ENCODE data around the gene PLBD2. TPM values are rescaled to one million over a fixed set of nuclear protein-coding genes. Genes with fewer than 3 reads are reported as not detected.
"Not testable (repeated sequence)": the region's sequence is repeated elsewhere in the genome, so short reads cannot be mapped to it uniquely, and the experiment has no call there.

Gene PLBD2
- polyA plus RNA-seq, 6 donors from 2014 or later, result 1.4 to 6.0 (median 2.6) TPM

- Mint-ChIP-seq H3K36me3 (no peaks in the 10 kb centered on the region), H3K27me3 (peaks cover 8 to 10% (median 9%) of the 10 kb centered on the region in 3 donors), H3K27ac (peak overlapping the region in 1 of 6 donors; percentile 42), H3K4me3 (no peak overlapping the region), H3K4me1 (peaks cover 6 to 11% (median 7%) of the 10 kb centered on the region in 3 donors), H3K9me3 (no peaks in the 10 kb centered on the region)
- DNase-seq (no peak), ATAC-seq (ENCODE audit: low read depth in 2 of 2) (no peak)
These were observed 13.1 kb upstream of the PLBD2 start for GRCh38 chr12:113345318-113345717.

- peaks cover 5 to 8% (median 6%) of the 10 kb centered on the region in 3 donors for H3K4me1 Mint-ChIP-seq
- ATAC-seq (ENCODE audit: low read depth in 2 of 2) (no peak), DNase-seq (no peak)
- peaks cover 8 to 16% (median 10%) of the 10 kb centered on the region in 3 donors for H3K27me3 Mint-ChIP-seq
- no peaks in the 10 kb centered on the region for H3K9me3 Mint-ChIP-seq
- no peak overlapping the region for H3K27ac Mint-ChIP-seq
- no peak overlapping the region for H3K4me3 Mint-ChIP-seq
- H3K36me3 Mint-ChIP-seq, result no peaks in the 10 kb centered on the region
These were observed 12.0 kb upstream of the PLBD2 start for GRCh38 chr12:113346353-113346752.

- no peak for ATAC-seq (ENCODE audit: low read depth in 2 of 2)
- no peak overlapping the region for H3K4me3 Mint-ChIP-seq
- peaks cover 10 to 16% (median 11%) of the 10 kb centered on the region in 3 donors for H3K27me3 Mint-ChIP-seq
- no peaks in the 10 kb centered on the region for H3K36me3 Mint-ChIP-seq
- peaks cover 0 to under 1% (median 0%) of the 10 kb centered on the region in 3 donors for H3K4me1 Mint-ChIP-seq
- H3K27ac Mint-ChIP-seq, result no peak overlapping the region
- no peaks in the 10 kb centered on the region for H3K9me3 Mint-ChIP-seq
- DNase-seq, result no peak
These were observed 11.3 kb upstream of the PLBD2 start for GRCh38 chr12:113347107-113347506.

GRCh38 chr12:113347892-113348291 lies 10.5 kb upstream of the PLBD2 start:
- Mint-ChIP-seq H3K27ac (no peak overlapping the region), H3K4me3 (no peak overlapping the region), H3K36me3 (no peaks in the 10 kb centered on the region), H3K27me3 (peaks cover 10 to 22% (median 18%) of the 10 kb centered on the region in 3 donors), H3K4me1 (peaks cover 0 to 2% (median 0%) of the 10 kb centered on the region in 3 donors), H3K9me3 (no peaks in the 10 kb centered on the region)
- DNase-seq (no peak), ATAC-seq (ENCODE audit: low read depth in 2 of 2) (no peak)

- peaks cover 10 to 22% (median 18%) of the 10 kb centered on the region in 3 donors for H3K27me3 Mint-ChIP-seq
- DNase-seq (no peak), ATAC-seq (ENCODE audit: low read depth in 2 of 2) (no peak)
- H3K9me3 Mint-ChIP-seq, result no peaks in the 10 kb centered on the region
- no peaks in the 10 kb centered on the region for H3K36me3 Mint-ChIP-seq
- no peak overlapping the region for H3K27ac Mint-ChIP-seq
- H3K4me1 Mint-ChIP-seq, result peaks cover 0 to 2% (median 0%) of the 10 kb centered on the region in 3 donors
- H3K4me3 Mint-ChIP-seq, result no peak overlapping the region
These were observed 9.4 kb upstream of the PLBD2 start for GRCh38 chr12:113348849-113349536.

- peak overlapping the region in 2 of 8 donors; percentile 24 to 35 for H3K4me3 Mint-ChIP-seq
- ATAC-seq (ENCODE audit: low read depth in 2 of 2) (no peak), DNase-seq (no peak)
- H3K27me3 Mint-ChIP-seq, result peaks cover 10 to 22% (median 18%) of the 10 kb centered on the region in 3 donors
- peaks cover 0 to 2% (median 0%) of the 10 kb centered on the region in 3 donors for H3K4me1 Mint-ChIP-seq
- no peaks in the 10 kb centered on the region for H3K9me3 Mint-ChIP-seq
- peak overlapping the region in 1 of 6 donors; percentile 23 for H3K27ac Mint-ChIP-seq
- H3K36me3 Mint-ChIP-seq, result no peaks in the 10 kb centered on the region
These were observed 7.3 kb upstream of the PLBD2 start for GRCh38 chr12:113351089-113351488.

- not testable (repeated sequence) for H3K9me3 Mint-ChIP-seq; H3K27ac Mint-ChIP-seq; H3K36me3 Mint-ChIP-seq; H3K4me3 Mint-ChIP-seq; DNase-seq; ATAC-seq (ENCODE audit: low read depth in 2 of 2)
- peaks cover 3 to 13% (median 3%) of the 10 kb centered on the region in 3 donors for H3K4me1 Mint-ChIP-seq
- peaks cover 4 to 16% (median 13%) of the 10 kb centered on the region in 3 donors for H3K27me3 Mint-ChIP-seq
These were observed 4.2 kb upstream of the PLBD2 start for GRCh38 chr12:113354192-113354591.

GRCh38 chr12:113359133-113359938 lies 949 bp downstream of the PLBD2 start:
- no peak for ATAC-seq (ENCODE audit: low read depth in 2 of 2)
- Mint-ChIP-seq H3K9me3 (no peaks in the 10 kb centered on the region), H3K4me1 (peaks cover 14 to 23% (median 21%) of the 10 kb centered on the region in 3 donors), H3K4me3 (peak overlapping the region; percentile 84 to 93 (median 86)), H3K27me3 (no peaks in the 10 kb centered on the region), H3K36me3 (no peaks in the 10 kb centered on the region), H3K27ac (peak overlapping the region; percentile 24 to 95 (median 92))
- peak; percentile 9 for DNase-seq

- Mint-ChIP-seq H3K9me3 (no peaks in the 10 kb centered on the region), H3K36me3 (no peaks in the 10 kb centered on the region), H3K4me3 (peak overlapping the region in 5 of 8 donors; percentile 84 to 93 (median 86)), H3K27ac (peak overlapping the region in 4 of 6 donors; percentile 24 to 64 (median 32)), H3K4me1 (peaks cover 14 to 23% (median 22%) of the 10 kb centered on the region in 3 donors), H3K27me3 (no peaks in the 10 kb centered on the region)
- ATAC-seq (ENCODE audit: low read depth in 2 of 2), result no peak
- no peak for DNase-seq
These were observed 1.8 kb downstream of the PLBD2 start for GRCh38 chr12:113359939-113360748.

GRCh38 chr12:113361574-113362370 lies 3.4 kb downstream of the PLBD2 start:
- Mint-ChIP-seq H3K36me3 (peaks cover 5 to 9% of the 10 kb centered on the region in 2 donors), H3K4me1 (peaks cover 14 to 23% (median 22%) of the 10 kb centered on the region in 3 donors), H3K4me3 (peak overlapping the region in 2 of 8 donors; percentile 26), H3K27me3 (no peaks in the 10 kb centered on the region), H3K9me3 (no peaks in the 10 kb centered on the region), H3K27ac (peak overlapping the region in 3 of 6 donors; percentile 47 to 88 (median 82))
- ATAC-seq (ENCODE audit: low read depth in 2 of 2), result no peak
- no peak for DNase-seq

GRCh38 chr12:113364698-113365097 lies 6.3 kb downstream of the PLBD2 start:
- Mint-ChIP-seq H3K4me3 (no peak overlapping the region), H3K27me3 (no peaks in the 10 kb centered on the region), H3K36me3 (peaks cover 5 to 9% of the 10 kb centered on the region in 2 donors), H3K9me3 (no peaks in the 10 kb centered on the region), H3K27ac (peak overlapping the region in 2 of 6 donors; percentile 21 to 28), H3K4me1 (peaks cover 5 to 14% (median 7%) of the 10 kb centered on the region in 3 donors)
- ATAC-seq (ENCODE audit: low read depth in 2 of 2) (no peak), DNase-seq (no peak)

GRCh38 chr12:113365639-113366395 lies 7.4 kb downstream of the PLBD2 start:
- Mint-ChIP-seq H3K36me3 (peaks cover 5 to 9% of the 10 kb centered on the region in 2 donors), H3K4me3 (no peak overlapping the region), H3K9me3 (no peaks in the 10 kb centered on the region), H3K4me1 (peaks cover 0 to 11% (median 3%) of the 10 kb centered on the region in 3 donors), H3K27ac (peak overlapping the region in 1 of 6 donors; percentile 45), H3K27me3 (no peaks in the 10 kb centered on the region)
- ATAC-seq (ENCODE audit: low read depth in 2 of 2), result no peak
- DNase-seq, result no peak

All from naive B cell (primary cell).